IMR-90 (cell line): ENCODE data around the gene ZCCHC17. TPM values are rescaled to one million over a fixed set of nuclear protein-coding genes. Genes with fewer than 3 reads are reported as not detected.

Experiments used
- ATAC-seq: fragments of 200-7000 bp; cut with Tn5 transposase; 2 replicates; pipeline ENCODE4 v1.9.1; 2020; ENCODE audit warnings: low read depth, mild to moderate bottlenecking, moderate library complexity
- BruUV-seq: library from RNA; stranded (reverse); fragments of 400-500 nt; replicated peaks from 2 replicates; lab custom pipeline; 2021; lab: Mats Ljungman, UMichigan
- CTCF ChIA-PET: fragments of 300-600 bp; formaldehyde crosslinking; extraction: SDS; loops from one replicate; lab custom pipeline; 2021; ENCODE audit warnings: antibody characterized with exemption; lab: Yijun Ruan, JAX
- POLR2A ChIA-PET: fragments of 300-600 bp; sonication (Branson Sonifier 250); formaldehyde crosslinking; loops from one replicate; lab custom pipeline; 2022; ENCODE audit warnings: antibody characterized with exemption; ENCODE audit not compliant: unreplicated experiment; lab: Charles Lee
- DNase-seq: peaks from one replicate; pipeline ENCODE4 v3.0.0; 2013
- H2AFZ ChIP-seq: replicated peaks from 2 replicates; pipeline ENCODE3; 2013; ENCODE audit warnings: low read length, mild to moderate bottlenecking; ENCODE audit not compliant: poor library complexity
- H2AK5ac ChIP-seq: 2 replicates; pipeline ENCODE4 v1.6.1; 2013; ENCODE audit warnings: low read depth, low read length, inconsistent platforms
- H2AK9ac ChIP-seq: replicated peaks from 2 replicates; pipeline ENCODE3; 2013; ENCODE audit warnings: mild to moderate bottlenecking, low read depth, low read length, moderate library complexity; ENCODE audit not compliant: poor library complexity
- H2BK120ac ChIP-seq: 2 replicates; pipeline ENCODE4 v1.6.1; 2013; ENCODE audit warnings: low read depth, low read length, inconsistent platforms
- H2BK15ac ChIP-seq: 3 replicates; pipeline ENCODE4 v1.6.1; 2013; ENCODE audit warnings: low read depth, low read length, inconsistent platforms
- H2BK20ac ChIP-seq: 2 replicates; pipeline ENCODE4 v1.6.1; 2013; ENCODE audit warnings: low read depth, mild to moderate bottlenecking, inconsistent platforms, low read length, moderate library complexity
- H2BK5ac ChIP-seq: 2 replicates; pipeline ENCODE4 v1.6.1; 2013; ENCODE audit warnings: mild to moderate bottlenecking, low read depth, low read length, inconsistent platforms; ENCODE audit not compliant: poor library complexity, severe bottlenecking
- H3K14ac ChIP-seq: replicated peaks from 2 replicates; pipeline ENCODE4 v1.6.1; 2013; ENCODE audit warnings: low read depth, low read length, inconsistent platforms
- H3K18ac ChIP-seq: 2 replicates; pipeline ENCODE4 v1.6.1; 2013; ENCODE audit warnings: low read depth, low read length, control low read depth
- H3K23ac ChIP-seq: 2 replicates; pipeline ENCODE4 v1.6.1; 2013; ENCODE audit warnings: low read depth, low read length, inconsistent platforms
- H3K27ac ChIP-seq: 2 replicates; pipeline ENCODE4 v1.5.1; 2013; ENCODE audit warnings: mild to moderate bottlenecking, control low read depth, low read length; ENCODE audit not compliant: insufficient read depth
- H3K27me3 ChIP-seq: 2 replicates; pipeline ENCODE4 v1.6.1; 2013; ENCODE audit warnings: low read length; ENCODE audit not compliant: control insufficient read depth, insufficient read depth
- H3K36me3 ChIP-seq: 2 replicates; pipeline ENCODE4 v1.6.1; 2013; ENCODE audit warnings: low read length, mixed read lengths; ENCODE audit not compliant: control insufficient read depth, insufficient read depth
- H3K4ac ChIP-seq: 2 replicates; pipeline ENCODE4 v1.6.1; 2013; ENCODE audit warnings: low read depth, low read length, inconsistent platforms
- H3K4me1 ChIP-seq: 2 replicates; pipeline ENCODE4 v1.6.1; 2013; ENCODE audit warnings: low read length, mixed read lengths; ENCODE audit not compliant: control insufficient read depth, insufficient read depth
- H3K4me2 ChIP-seq: 2 replicates; pipeline ENCODE4 v1.6.1; 2013; ENCODE audit warnings: low read depth, mild to moderate bottlenecking, control low read depth, low read length, moderate library complexity
- H3K4me3 ChIP-seq: 2 replicates; pipeline ENCODE4 v1.5.1; 2013; ENCODE audit warnings: low read depth, mild to moderate bottlenecking, control low read depth, low read length, moderate library complexity; ENCODE audit not compliant: insufficient read depth
- H3K56ac ChIP-seq: 2 replicates; pipeline ENCODE4 v1.6.1; 2013; ENCODE audit warnings: low read length, inconsistent platforms; ENCODE audit not compliant: insufficient read depth; ENCODE audit errors: extremely low read depth
- H3K79me1 ChIP-seq, 2 experiments: 2 replicates each; pipeline ENCODE4 v1.6.1; 2013; ENCODE audit warnings: low read length in 2 of 2, inconsistent platforms in 1 of 2, low read depth in 1 of 2
- H3K9ac ChIP-seq: 2 replicates; pipeline ENCODE4 v1.6.1; 2013; ENCODE audit warnings: low read depth, low read length, control low read depth
- H3K9me1 ChIP-seq: 2 replicates; pipeline ENCODE4 v1.6.1; 2013; ENCODE audit warnings: low read length, inconsistent platforms; ENCODE audit not compliant: insufficient read depth
- H3K9me3 ChIP-seq: 2 replicates; pipeline ENCODE4 v1.6.1; 2013; ENCODE audit warnings: low read length; ENCODE audit not compliant: control insufficient read depth, insufficient read depth
- H4K20me1 ChIP-seq: 2 replicates; pipeline ENCODE4 v1.6.1; 2013; ENCODE audit warnings: low read length, inconsistent platforms; ENCODE audit not compliant: insufficient read depth
- H4K5ac ChIP-seq: 2 replicates; pipeline ENCODE4 v1.6.1; 2013; ENCODE audit warnings: mild to moderate bottlenecking, low read depth, low read length, control low read depth
- H4K8ac ChIP-seq, 2 experiments: 2 replicates each; pipeline ENCODE4 v1.6.1; 2013; ENCODE audit warnings: low read depth in 2 of 2, low read length in 2 of 2, control low read depth in 1 of 2, inconsistent platforms in 1 of 2
- H4K91ac ChIP-seq: 2 replicates; pipeline ENCODE4 v1.6.1; 2013; ENCODE audit warnings: low read depth, low read length, inconsistent platforms; ENCODE audit not compliant: insufficient read depth
- BHLHE40 ChIP-seq: fragments of 150-350 bp; IDR thresholded peaks from 2 replicates; pipeline ENCODE4 v1.6.1; 2016; ENCODE audit warnings: mild to moderate bottlenecking, low read depth, low read length
- CEBPB ChIP-seq: IDR thresholded peaks from 2 replicates; pipeline ENCODE4 v1.6.1; 2012; ENCODE audit warnings: low read depth, low read length, improper control_type of control experiment
- CHD1 ChIP-seq: IDR thresholded peaks from 2 replicates; pipeline ENCODE4 v1.6.1; 2012; ENCODE audit warnings: low read depth, low read length, improper control_type of control experiment
- CTCF ChIP-seq: conservative IDR thresholded peaks from 2 replicates; pipeline ENCODE4 v1.5.1; 2012; ENCODE audit warnings: mild to moderate bottlenecking, low read depth, low read length, improper control_type of control experiment
- ELK1 ChIP-seq: fragments of 150-350 bp; IDR thresholded peaks from 2 replicates; pipeline ENCODE4 v1.6.1; 2016; ENCODE audit warnings: low read depth, mild to moderate bottlenecking, low read length, moderate library complexity, borderline replicate concordance
- FOS ChIP-seq: fragments of 150-350 bp; IDR thresholded peaks from 2 replicates; pipeline ENCODE4 v1.6.1; 2016; ENCODE audit warnings: low read depth, low read length
- MAZ ChIP-seq: IDR thresholded peaks from 2 replicates; pipeline ENCODE4 v1.6.1; 2012; ENCODE audit warnings: low read depth, mild to moderate bottlenecking, low read length, improper control_type of control experiment, moderate library complexity, borderline replicate concordance
- MXI1 ChIP-seq: IDR thresholded peaks from 2 replicates; pipeline ENCODE4 v1.6.1; 2012; ENCODE audit warnings: low read depth, mild to moderate bottlenecking, low read length, moderate library complexity, borderline replicate concordance
- NFE2L2 ChIP-seq: fragments of 150-350 bp; IDR thresholded peaks from 2 replicates; pipeline ENCODE4 v1.6.1; 2016; ENCODE audit warnings: low read depth, mild to moderate bottlenecking, low read length
- POLR2A ChIP-seq: IDR thresholded peaks from 2 replicates; pipeline ENCODE4 v1.6.1; 2012; ENCODE audit warnings: mild to moderate bottlenecking, low read depth, low read length
- SMC3 ChIP-seq: fragments of 150-350 bp; IDR thresholded peaks from 2 replicates; pipeline ENCODE4 v1.6.1; 2016; ENCODE audit warnings: low read depth, mild to moderate bottlenecking, antibody characterized with exemption, low read length, moderate library complexity
- USF2 ChIP-seq: fragments of 150-350 bp; IDR thresholded peaks from 2 replicates; pipeline ENCODE4 v1.6.1; 2017; ENCODE audit warnings: mild to moderate bottlenecking, antibody characterized with exemption, low read length, low read depth
- WGBS, 2 experiments: methylation state at CpG; one replicate each; pipeline versions ENCODE4 v1.1.5 to v1.1.7; 2013; ENCODE audit warnings: missing lambda C conversion rate in 2 of 2; ENCODE audit not compliant: insufficient read length in 1 of 2; ENCODE audit errors: extremely low coverage in 2 of 2; 5-methylcytosine and 5-hydroxymethylcytosine counted together
- dilution Hi-C: fragments of 300-500 bp; cut with HindIII; formaldehyde crosslinking; loops from one replicate; pipeline ENCODE4 v1.14.3; 2018; ENCODE audit warnings: low sequenced_read_pairs; ENCODE audit not compliant: unreplicated experiment
- in situ Hi-C: fragments of 300-500 bp; cut with MboI; formaldehyde crosslinking; loops from 3 replicates; pipeline ENCODE4 v1.14.3; 2019; ENCODE audit warnings: low sequenced_read_pairs, inconsistent platforms, mixed read lengths
- intact Hi-C: fragments of 100-400 bp; cut with micrococcal nuclease; formaldehyde crosslinking; loops from 2 replicates; pipeline ENCODE4 v1.10.0; 2022
- polyA plus RNA-seq, 3 experiments: library from polyadenylated mRNA; depleted of rRNA; stranded (reverse); fragments of >200 nt; gene quantifications; 2 replicates each; pipeline ENCODE4 v1.2.3, GENCODE V29; 2012; ENCODE audit warnings: low replicate concordance in 1 of 3
- total RNA-seq: library from RNA; depleted of rRNA; stranded (reverse); fragments of >200 nt; gene quantifications from 2 replicates; pipeline ENCODE4 v1.2.3, GENCODE V29; 2012

The ZCCHC17 gene
- total and polyA plus RNA-seq, 2 of the 4 experiments (the other 2 are of a cell fraction): 48.4 to 48.9 TPM

GRCh38 chr1:31399976-31400375, 103.1 kb downstream of the ZCCHC17 start:
- no peak overlapping the region for H2AK9ac ChIP-seq
- no peak overlapping the region for H3K14ac ChIP-seq
- no peak overlapping the region for H3K23ac ChIP-seq
- H3K9me1 ChIP-seq: peaks cover 10% of the 10 kb centered on the region
- in situ Hi-C loops: no loop called here
- peak overlapping the region; percentile 32; the same call in 1 of the 2 replicates for H2BK20ac ChIP-seq
- H3K36me3 ChIP-seq: no peaks in the 10 kb centered on the region
- POLR2A ChIA-PET: no interaction called here
- no peaks in the 10 kb centered on the region for H4K20me1 ChIP-seq
- H3K4ac ChIP-seq: no peak overlapping the region
- H3K9ac ChIP-seq: no peak overlapping the region
- ATAC-seq (no peak; the same call in 1 of the 2 replicates), DNase-seq (no peak)
- peak overlapping the region in 1 of 2 experiments; percentile 56; a peak in 1 of 4 replicates for H4K8ac ChIP-seq
- peaks cover 0 to 2% of the 10 kb centered on the region in 2 experiments; a peak in 1 of 4 replicates for H3K79me1 ChIP-seq
- 0 out of 3 replicates have a peak overlapping the region, but pooled peaks have one; percentile 50 for H2BK15ac ChIP-seq
- H3K4me3 ChIP-seq: no peak overlapping the region
- no CpG with 5 or more reads among the region's 3 CpGs for WGBS, 2 experiments
- no peaks in the 10 kb centered on the region for H3K9me3 ChIP-seq
- no peak overlapping the region for H2AFZ ChIP-seq
- intact Hi-C loops: no loop called here
- no peak overlapping the region for H4K5ac ChIP-seq
- BruUV-seq: no TSS peak
- dilution Hi-C loops: no loop called here
- no peak overlapping the region for H3K56ac ChIP-seq
- peak overlapping the region; percentile 58 for H2BK120ac ChIP-seq
- H3K27me3 ChIP-seq: no peaks in the 10 kb centered on the region
- TF ChIP-seq ELK1: no peak
- TF ChIP-seq MAZ: no peak
- no peak for TF ChIP-seq MXI1
- no peak for TF ChIP-seq USF2
- TF ChIP-seq CHD1: no peak
- no peak for TF ChIP-seq POLR2A
- no peak for TF ChIP-seq BHLHE40
- no peak for TF ChIP-seq NFE2L2
- no peak for TF ChIP-seq CTCF
- TF ChIP-seq CEBPB: no peak
- TF ChIP-seq FOS: no peak
- TF ChIP-seq SMC3: no peak
- H4K91ac ChIP-seq: peak overlapping the region; percentile 46; the same call in 1 of the 2 replicates
- peak overlapping the region; percentile 70; the same call in 1 of the 2 replicates for H3K18ac ChIP-seq
- H3K4me1 ChIP-seq: peaks cover 12% of the 10 kb centered on the region
- peak overlapping the region; percentile 69 for H2BK5ac ChIP-seq
- no peak overlapping the region for H3K27ac ChIP-seq
- CTCF ChIA-PET: interaction anchor here (1.1 kb wide), 1 partner anchor 149 kb away, joined by 5 read pairs; no protein-coding TSS in a partner anchor
- no peak overlapping the region for H2AK5ac ChIP-seq
- H3K4me2 ChIP-seq: peak overlapping the region; percentile 39; the same call in 1 of the 2 replicates
